ENCODE measurements around the gene RCOR1.

RCOR1 gene

DNA sequence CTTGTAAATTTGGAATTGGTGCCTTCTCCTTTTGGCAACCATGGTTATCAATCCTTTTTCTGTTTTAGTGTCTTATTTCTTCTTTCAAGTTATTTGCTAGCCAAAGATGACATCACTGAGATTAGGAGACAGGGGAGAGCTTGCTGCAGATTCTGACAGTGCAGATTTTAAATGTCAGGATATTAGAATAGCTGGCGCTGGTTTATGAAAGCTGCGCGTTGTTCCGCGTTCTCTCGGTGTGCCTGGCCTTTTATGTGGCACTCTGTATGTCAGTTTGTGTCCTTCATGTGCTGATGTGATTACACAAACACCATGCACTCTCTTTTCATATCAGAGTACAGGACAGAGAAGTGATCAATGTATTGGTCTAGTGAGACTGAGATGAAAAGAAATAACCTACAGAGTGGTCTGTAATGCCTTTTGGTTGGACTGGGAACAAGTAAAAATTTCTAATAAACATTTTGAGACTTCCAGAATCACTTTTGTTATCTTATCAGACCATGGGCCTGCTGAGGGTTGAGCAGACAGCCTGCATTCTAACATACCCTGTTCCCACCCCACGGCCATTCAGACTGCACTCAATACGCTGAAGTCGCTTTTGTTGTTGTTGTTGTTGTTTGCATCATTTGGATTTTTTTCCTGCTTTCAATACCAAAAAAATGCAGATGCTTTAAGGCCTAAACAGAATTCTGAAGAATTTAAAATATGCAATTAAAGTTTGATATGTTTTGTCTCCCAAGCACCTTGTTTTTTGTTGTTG is 135.1 kb downstream of the RCOR1 start:
- Histone ChIP-seq H3K36me3 (peaks cover 40% of the 10 kb centered on the region), H3K27ac (no peak overlapping the region), H3K27me3 (ENCODE audit: insufficient read depth, low read depth, severe bottlenecking) (no peaks in the 10 kb centered on the region), H3K4me3 (ENCODE audit: low read depth, low read length) (no peak overlapping the region), H3K9me3 (ENCODE audit: severe bottlenecking) (no peaks in the 10 kb centered on the region)
- no peak for DNase-seq
- no peak for TF ChIP-seq CTCF (IDR thresholded peaks at IDR 0.05; ENCODE audit: low read depth, low read length)

GRCh38 chr14:102728501-102728900 is 136.1 kb downstream of the RCOR1 start:
- Histone ChIP-seq H3K36me3 (peaks cover 30% of the 10 kb centered on the region), H3K27ac (no peak overlapping the region), H3K27me3 (ENCODE audit: insufficient read depth, low read depth, severe bottlenecking) (no peaks in the 10 kb centered on the region), H3K9me3 (ENCODE audit: severe bottlenecking) (no peaks in the 10 kb centered on the region), H3K4me3 (ENCODE audit: low read depth, low read length) (no peak overlapping the region)
- DNase-seq, result no peak
- no peak for TF ChIP-seq CTCF (IDR thresholded peaks at IDR 0.05; ENCODE audit: low read depth, low read length)

DNA sequence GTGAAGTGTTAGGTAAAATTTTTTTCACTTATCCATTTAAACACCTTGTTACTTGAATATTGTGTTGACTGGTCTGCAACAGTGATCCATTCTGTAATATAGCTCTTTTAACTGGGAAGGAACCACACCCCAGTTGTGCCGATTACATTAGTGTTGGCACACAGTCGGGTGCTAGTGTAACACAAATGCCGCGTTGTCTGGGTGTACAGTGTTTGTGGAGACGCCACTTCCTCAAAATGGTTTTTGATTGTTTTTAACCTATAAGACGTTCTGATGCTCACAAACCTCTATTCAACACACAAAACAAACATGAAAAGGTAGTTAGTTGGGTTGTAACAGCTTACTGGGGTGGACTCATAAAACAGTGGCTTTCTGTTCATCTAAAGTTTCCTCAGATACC is 136.8 kb downstream of the RCOR1 start:
- Histone ChIP-seq H3K36me3 (peaks cover 26% of the 10 kb centered on the region), H3K27ac (no peak overlapping the region), H3K4me3 (ENCODE audit: low read depth, low read length) (no peak overlapping the region), H3K27me3 (ENCODE audit: insufficient read depth, low read depth, severe bottlenecking) (no peaks in the 10 kb centered on the region), H3K9me3 (ENCODE audit: severe bottlenecking) (no peaks in the 10 kb centered on the region)
- DNase-seq, result no peak
- TF ChIP-seq CTCF (IDR thresholded peaks at IDR 0.05; ENCODE audit: low read depth, low read length), result no peak

- DNase-seq, result no peak
- TF ChIP-seq CTCF (IDR thresholded peaks at IDR 0.05; ENCODE audit: low read depth, low read length), result no peak
- Histone ChIP-seq H3K27me3 (ENCODE audit: insufficient read depth, low read depth, severe bottlenecking) (no peaks in the 10 kb centered on the region), H3K36me3 (peaks cover 21% of the 10 kb centered on the region), H3K4me3 (ENCODE audit: low read depth, low read length) (no peak overlapping the region), H3K27ac (no peak overlapping the region), H3K9me3 (ENCODE audit: severe bottlenecking) (no peaks in the 10 kb centered on the region)
These were observed 137.4 kb downstream of the RCOR1 start for GRCh38 chr14:102729825-102730224.

GRCh38 chr14:102731101-102731870 is 138.8 kb downstream of the RCOR1 start:
- H3K36me3 ChIP-seq, result peaks cover 10% of the 10 kb centered on the region
- H3K9me3 ChIP-seq (ENCODE audit: severe bottlenecking), result no peaks in the 10 kb centered on the region
- H3K27ac ChIP-seq, result no peak overlapping the region
- H3K27me3 ChIP-seq (ENCODE audit: insufficient read depth, low read depth, severe bottlenecking), result no peaks in the 10 kb centered on the region
- DNase-seq, result no peak
- TF ChIP-seq CTCF (IDR thresholded peaks at IDR 0.05; ENCODE audit: low read depth, low read length), result no peak
- H3K4me3 ChIP-seq (ENCODE audit: low read depth, low read length), result no peak overlapping the region

Measured in WERI-Rb-1 (cell line).